GM18499 (cell line): ENCODE measurements around the gene CERS5.
"Not testable (repeated sequence)": the region's sequence is repeated elsewhere in the genome, so short reads cannot be mapped to it uniquely, and the experiment has no call there.

Source experiments
- ATAC-seq: cut with Tn5 transposase; IDR thresholded peaks from one replicate; pipeline ENCODE4 v1.9.1; 2021; ENCODE audit warnings: moderate number of reproducible peaks; ENCODE audit not compliant: insufficient read depth, unreplicated experiment

The CERS5 gene

GRCh38 chr12:50187084-50187900 is 20.1 kb upstream of the CERS5 start:
- ATAC-seq: no peak

GRCh38 chr12:50186681-50187080 is 19.5 kb upstream of the CERS5 start:
- ATAC-seq: no peak

- ATAC-seq: no peak
Measured at GRCh38 chr12:50185970-50186663, 18.9 kb upstream of the CERS5 start.

GRCh38 chr12:50185301-50185895 is 18.2 kb upstream of the CERS5 start:
- no peak for ATAC-seq

DNA sequence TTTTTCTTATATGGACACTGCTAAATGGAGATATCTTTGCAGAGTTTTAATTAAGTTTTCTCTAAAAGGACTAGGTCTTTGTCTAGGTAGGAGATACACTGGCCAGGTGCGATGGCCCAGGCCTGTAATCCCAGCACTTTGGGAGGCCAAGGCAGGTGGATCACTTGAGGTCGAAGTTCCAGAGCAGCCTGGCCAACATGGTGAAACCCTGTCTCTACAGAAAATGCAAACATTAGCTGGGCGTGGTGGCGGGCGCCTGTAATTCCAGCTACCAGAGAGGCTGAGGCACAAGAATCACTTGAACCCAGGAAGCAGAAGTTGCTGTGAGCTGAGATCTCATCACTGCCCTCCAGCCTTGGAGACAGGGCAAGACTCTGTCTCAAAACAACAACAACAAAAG is 17.1 kb upstream of the CERS5 start:
- ATAC-seq: no peak

GRCh38 chr12:50182461-50182860 is 15.3 kb upstream of the CERS5 start:
- ATAC-seq: no peak

DNA sequence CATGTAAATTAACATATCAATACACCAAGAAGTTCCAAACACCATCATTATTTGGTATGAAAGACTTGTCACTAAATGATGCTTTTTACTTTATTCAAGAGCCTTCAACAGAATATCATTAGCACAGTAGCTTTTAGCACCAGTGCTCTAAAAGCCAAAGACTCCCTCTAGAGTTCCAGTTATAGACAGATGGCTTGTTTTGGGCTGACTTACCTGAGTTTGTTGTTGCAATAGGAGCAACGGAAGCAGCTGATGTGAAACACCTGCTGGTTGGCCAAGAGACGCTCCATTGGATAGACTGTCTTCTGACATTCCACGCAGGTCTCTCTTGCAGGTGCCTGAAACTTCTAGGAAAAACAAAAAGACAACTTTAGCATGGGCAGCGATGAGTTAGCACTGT is 14.5 kb upstream of the CERS5 start:
- ATAC-seq: no peak

DNA sequence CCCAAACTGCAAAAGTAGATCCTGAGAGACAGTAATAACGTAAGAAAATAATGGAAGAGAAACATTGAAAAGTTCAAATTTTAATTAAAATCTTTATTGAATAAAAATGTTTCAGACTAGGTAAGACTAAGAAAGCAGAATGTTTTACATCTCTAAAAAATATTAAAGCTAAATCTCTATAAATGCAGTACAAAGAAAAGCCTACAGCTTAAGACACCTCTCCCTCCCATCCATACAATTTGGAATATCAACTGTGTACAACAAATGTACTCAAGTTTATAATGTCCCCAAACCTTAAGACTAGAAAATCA is 8.5 kb upstream of the CERS5 start:
- ATAC-seq: no peak

GRCh38 chr12:50174971-50175715 is 8.0 kb upstream of the CERS5 start:
- ATAC-seq: no peak

GRCh38 chr12:50166799-50167048 is 445 bp downstream of the CERS5 start:
- ATAC-seq: peak; percentile 7

DNA sequence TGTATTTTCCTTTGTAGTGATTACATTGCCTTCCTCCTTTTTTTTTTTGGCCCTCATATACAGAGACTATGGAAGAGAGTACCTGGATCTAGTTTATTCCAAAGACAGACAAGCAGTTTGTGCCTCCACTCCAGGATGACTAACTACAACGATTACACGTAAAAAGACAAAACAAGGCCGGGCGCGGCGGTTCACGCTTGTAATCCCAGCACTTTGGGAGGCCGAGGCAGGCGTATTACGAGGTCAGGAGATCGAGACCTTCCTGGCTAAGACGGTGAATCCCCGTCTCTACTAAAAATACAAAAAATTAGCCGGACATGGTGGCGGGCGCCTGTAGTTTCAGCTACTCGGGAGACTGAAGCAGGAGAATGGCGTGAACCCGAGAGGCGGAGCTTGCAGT is 2.2 kb downstream of the CERS5 start:
- ATAC-seq: no peak

DNA sequence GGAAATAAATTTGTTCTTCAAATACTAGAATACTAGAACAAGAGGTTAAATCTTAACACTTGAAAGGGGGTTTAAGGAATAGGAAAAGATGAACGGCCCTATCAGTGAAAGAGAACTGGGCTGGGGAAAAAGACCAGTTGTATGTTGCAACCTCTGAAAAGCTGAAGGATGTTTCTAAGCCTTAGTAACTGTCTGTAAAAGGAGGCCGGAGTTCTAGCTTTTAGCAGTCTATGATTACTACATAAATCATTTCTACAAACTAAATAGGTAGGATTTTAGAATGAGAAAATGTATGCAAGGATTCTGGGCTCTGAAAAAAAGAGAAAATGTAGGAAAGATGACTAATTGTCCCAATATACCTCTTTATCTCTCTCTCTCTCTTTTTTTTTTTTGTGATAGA is 4.9 kb downstream of the CERS5 start:
- no peak for ATAC-seq

GRCh38 chr12:50160643-50161042 is 6.5 kb downstream of the CERS5 start:
- ATAC-seq: no peak

DNA sequence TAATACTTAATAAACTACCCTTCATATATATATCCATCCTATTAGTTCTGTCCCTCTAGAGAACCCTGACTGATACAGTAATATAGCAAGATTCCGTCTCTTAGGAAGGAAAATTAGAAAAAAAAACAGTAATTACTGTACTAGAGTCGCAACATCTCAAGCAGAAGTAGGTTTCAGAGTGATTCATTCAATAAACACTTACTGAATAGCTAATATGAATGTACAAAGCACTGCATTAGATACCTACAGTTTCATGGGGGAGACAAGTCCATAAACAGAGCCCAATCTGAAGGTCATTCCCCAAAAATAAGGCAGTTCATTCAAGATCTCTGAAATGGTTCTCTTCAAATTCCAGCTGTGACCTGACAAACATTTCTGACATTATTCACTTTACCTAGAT is 9.9 kb downstream of the CERS5 start:
- ATAC-seq: no peak

DNA sequence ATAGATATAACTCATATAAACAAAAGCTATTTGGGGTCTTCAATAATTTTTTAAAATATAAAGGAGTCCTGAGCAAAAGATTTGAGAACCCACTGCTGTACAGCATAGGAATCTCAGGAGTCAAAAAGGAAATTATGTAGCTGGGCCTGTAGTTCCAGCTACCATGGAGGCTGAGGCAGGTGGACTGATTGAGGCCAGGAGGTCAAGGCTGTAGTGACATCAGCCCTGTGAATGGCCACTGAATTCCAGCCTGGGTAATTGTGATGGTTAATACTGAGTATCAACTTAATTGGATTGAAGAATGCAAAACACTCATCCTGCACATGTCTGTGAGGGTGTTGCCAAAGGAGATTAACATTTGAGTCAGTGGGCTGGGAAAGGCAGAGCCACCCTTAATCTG is 10.5 kb downstream of the CERS5 start:
- no peak for ATAC-seq

DNA sequence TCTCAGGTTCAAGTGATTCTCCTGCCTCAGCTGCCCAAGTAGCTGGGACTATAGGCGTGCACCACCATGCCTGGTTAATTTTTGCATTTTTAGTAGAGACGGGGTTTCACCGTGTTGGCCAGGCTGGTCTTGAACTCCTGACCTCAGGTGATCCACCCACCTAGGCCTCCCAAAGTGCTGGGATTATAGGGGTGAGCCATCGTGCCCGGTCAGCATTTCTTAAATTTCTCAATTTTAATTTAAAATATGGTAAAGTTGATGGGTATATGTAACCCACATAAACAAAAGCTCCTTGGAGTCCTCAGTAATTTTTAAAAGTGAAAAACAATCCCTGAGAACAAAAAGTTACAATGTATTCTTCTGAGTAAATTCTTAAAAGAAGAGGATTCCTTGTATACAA is 12.2 kb downstream of the CERS5 start:
- not testable (repeated sequence) for ATAC-seq

GRCh38 chr12:50151047-50151687 is 16.0 kb downstream of the CERS5 start:
- no peak for ATAC-seq

DNA sequence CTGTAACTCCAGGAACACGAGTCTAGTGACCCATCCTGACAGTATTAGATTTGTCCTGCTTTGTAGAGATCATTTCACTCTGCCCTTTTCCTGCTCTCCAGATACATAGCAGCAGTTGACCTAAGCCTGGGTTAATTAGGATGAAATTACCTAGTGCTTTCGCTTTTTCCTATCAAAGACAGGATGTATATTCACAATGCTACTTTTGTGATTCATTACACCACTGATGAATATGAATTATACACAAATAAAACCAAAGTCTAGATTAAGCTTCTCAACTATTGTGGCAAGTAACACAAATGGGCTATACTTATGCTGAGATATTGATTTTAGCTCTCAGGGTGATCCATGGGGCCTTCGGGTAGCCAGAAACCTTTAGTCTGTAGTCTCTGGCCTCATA is 17.9 kb downstream of the CERS5 start:
- no peak for ATAC-seq

DNA sequence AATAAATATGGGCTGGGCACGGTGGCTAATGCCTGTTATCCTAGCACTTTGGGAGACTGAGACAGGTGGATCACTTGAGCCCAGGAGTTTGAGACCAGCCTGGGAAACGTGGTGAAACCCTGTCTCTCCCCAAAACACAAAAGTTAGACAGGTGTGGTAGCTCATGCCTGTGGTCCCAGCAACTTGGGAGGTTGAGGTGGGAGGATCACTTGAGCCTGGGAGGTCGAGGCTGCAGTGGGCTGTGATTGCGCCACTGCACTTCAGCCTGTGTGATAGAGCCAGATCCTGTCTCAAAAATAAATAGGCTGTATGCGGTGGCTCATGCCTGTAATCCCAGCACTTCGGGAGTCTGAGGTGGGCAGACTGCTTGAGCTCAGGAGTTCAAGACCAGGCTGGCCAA is 19.2 kb downstream of the CERS5 start:
- ATAC-seq: not testable (repeated sequence)

- no peak for ATAC-seq
Measured at GRCh38 chr12:50147281-50147680, 19.9 kb downstream of the CERS5 start.

DNA sequence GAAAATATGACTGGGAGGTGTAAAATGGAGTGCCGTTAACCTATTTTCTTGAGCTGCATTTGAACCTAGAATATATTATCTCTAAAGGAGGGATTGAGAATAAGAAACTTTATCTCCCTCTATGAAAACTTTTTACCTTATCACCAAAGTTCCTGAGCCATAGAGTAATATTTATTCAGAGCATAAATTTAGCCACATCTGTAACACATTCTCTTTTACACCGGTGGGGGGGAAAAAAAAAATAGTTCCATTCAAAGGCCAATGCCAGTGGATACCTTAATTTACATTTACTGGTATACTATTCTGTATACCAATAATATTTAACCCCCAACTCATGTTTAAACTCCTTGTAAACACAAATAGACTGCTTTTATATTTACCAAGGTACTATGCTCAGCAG is 21.7 kb downstream of the CERS5 start:
- no peak for ATAC-seq
